Measurements from ENCODE around the gene RXRA. TPM values are rescaled to one million over a fixed set of nuclear protein-coding genes. Genes with fewer than 3 reads are reported as not detected.

The RXRA gene
- total and polyA plus RNA-seq, 2 of the 13 experiments (the other 11 are each of a cell fraction or from before 2014, with no cell fraction given), result 18.9 to 29.2 TPM

- TF ChIP-seq HNF1A (IDR thresholded peaks at IDR 0.05; ENCODE audit: low read depth) (peak; percentile 68), HNF1A (CRISPR knock-in tag; IDR thresholded peaks at IDR 0.05; ENCODE audit: borderline replicate concordance) (peak; percentile 80), ZNF263 (CRISPR knock-in tag; IDR thresholded peaks at IDR 0.05) (0 out of 2 replicates have a peak, but pooled peaks have one; percentile 14), ZNF235 (CRISPR knock-in tag; IDR thresholded peaks at IDR 0.05; ENCODE audit: borderline replicate concordance) (0 out of 2 replicates have a peak, but pooled peaks have one; percentile 39), SPEN (CRISPR knock-in tag; IDR thresholded peaks at IDR 0.05; ENCODE audit: low read depth) (peak; percentile 49; the same call in 1 of the 2 replicates), ZNF367 (CRISPR knock-in tag; IDR thresholded peaks at IDR 0.05; ENCODE audit: borderline replicate concordance) (no peak), PCBP1 (IDR thresholded peaks at IDR 0.05; ENCODE audit: borderline replicate concordance, low read depth, low read length) (peak; percentile 61; the same call in 1 of the 2 replicates), MTF2 (CRISPR knock-in tag; IDR thresholded peaks at IDR 0.05; ENCODE audit: borderline replicate concordance) (no peak), KDM6A (CRISPR knock-in tag; IDR thresholded peaks at IDR 0.05; ENCODE audit: low read depth) (peak; percentile 33; the same call in 1 of the 2 replicates), NR2C2 (CRISPR knock-in tag; IDR thresholded peaks at IDR 0.05; ENCODE audit: borderline replicate concordance) (peak; percentile 38; the same call in 1 of the 2 replicates), RFXAP (CRISPR knock-in tag; IDR thresholded peaks at IDR 0.05; ENCODE audit: borderline replicate concordance) (peak; percentile 74; the same call in 1 of the 2 replicates), ZFP90 (CRISPR knock-in tag; IDR thresholded peaks at IDR 0.05; ENCODE audit: borderline replicate concordance) (0 out of 2 replicates have a peak, but pooled peaks have one; percentile 24), PLRG1 (conservative IDR thresholded peaks at IDR 0.05) (no peak), NPAS2 (CRISPR knock-in tag; IDR thresholded peaks at IDR 0.05; ENCODE audit: borderline replicate concordance) (0 out of 2 replicates have a peak, but pooled peaks have one; percentile 41)
- TF ChIP-seq, protein P1, sequence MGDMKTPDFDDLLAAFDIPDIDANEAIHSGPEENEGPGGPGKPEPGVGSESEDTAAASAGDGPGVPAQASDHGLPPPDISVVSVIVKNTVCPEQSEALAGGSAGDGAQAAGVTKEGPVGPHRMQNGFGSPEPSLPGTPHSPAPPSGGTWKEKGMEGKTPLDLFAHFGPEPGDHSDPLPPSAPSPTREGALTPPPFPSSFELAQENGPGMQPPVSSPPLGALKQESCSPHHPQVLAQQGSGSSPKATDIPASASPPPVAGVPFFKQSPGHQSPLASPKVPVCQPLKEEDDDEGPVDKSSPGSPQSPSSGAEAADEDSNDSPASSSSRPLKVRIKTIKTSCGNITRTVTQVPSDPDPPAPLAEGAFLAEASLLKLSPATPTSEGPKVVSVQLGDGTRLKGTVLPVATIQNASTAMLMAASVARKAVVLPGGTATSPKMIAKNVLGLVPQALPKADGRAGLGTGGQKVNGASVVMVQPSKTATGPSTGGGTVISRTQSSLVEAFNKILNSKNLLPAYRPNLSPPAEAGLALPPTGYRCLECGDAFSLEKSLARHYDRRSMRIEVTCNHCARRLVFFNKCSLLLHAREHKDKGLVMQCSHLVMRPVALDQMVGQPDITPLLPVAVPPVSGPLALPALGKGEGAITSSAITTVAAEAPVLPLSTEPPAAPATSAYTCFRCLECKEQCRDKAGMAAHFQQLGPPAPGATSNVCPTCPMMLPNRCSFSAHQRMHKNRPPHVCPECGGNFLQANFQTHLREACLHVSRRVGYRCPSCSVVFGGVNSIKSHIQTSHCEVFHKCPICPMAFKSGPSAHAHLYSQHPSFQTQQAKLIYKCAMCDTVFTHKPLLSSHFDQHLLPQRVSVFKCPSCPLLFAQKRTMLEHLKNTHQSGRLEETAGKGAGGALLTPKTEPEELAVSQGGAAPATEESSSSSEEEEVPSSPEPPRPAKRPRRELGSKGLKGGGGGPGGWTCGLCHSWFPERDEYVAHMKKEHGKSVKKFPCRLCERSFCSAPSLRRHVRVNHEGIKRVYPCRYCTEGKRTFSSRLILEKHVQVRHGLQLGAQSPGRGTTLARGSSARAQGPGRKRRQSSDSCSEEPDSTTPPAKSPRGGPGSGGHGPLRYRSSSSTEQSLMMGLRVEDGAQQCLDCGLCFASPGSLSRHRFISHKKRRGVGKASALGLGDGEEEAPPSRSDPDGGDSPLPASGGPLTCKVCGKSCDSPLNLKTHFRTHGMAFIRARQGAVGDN (CRISPR knock-in tag; IDR thresholded peaks at IDR 0.05), result peak; percentile 79
- TF ChIP-seq, protein P2, sequence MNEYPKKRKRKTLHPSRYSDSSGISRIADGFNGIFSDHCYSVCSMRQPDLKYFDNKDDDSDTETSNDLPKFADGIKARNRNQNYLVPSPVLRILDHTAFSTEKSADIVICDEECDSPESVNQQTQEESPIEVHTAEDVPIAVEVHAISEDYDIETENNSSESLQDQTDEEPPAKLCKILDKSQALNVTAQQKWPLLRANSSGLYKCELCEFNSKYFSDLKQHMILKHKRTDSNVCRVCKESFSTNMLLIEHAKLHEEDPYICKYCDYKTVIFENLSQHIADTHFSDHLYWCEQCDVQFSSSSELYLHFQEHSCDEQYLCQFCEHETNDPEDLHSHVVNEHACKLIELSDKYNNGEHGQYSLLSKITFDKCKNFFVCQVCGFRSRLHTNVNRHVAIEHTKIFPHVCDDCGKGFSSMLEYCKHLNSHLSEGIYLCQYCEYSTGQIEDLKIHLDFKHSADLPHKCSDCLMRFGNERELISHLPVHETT (CRISPR knock-in tag; conservative IDR thresholded peaks at IDR 0.05), result no peak
- TF ChIP-seq, protein P3, sequence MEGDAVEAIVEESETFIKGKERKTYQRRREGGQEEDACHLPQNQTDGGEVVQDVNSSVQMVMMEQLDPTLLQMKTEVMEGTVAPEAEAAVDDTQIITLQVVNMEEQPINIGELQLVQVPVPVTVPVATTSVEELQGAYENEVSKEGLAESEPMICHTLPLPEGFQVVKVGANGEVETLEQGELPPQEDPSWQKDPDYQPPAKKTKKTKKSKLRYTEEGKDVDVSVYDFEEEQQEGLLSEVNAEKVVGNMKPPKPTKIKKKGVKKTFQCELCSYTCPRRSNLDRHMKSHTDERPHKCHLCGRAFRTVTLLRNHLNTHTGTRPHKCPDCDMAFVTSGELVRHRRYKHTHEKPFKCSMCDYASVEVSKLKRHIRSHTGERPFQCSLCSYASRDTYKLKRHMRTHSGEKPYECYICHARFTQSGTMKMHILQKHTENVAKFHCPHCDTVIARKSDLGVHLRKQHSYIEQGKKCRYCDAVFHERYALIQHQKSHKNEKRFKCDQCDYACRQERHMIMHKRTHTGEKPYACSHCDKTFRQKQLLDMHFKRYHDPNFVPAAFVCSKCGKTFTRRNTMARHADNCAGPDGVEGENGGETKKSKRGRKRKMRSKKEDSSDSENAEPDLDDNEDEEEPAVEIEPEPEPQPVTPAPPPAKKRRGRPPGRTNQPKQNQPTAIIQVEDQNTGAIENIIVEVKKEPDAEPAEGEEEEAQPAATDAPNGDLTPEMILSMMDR (CRISPR knock-in tag; IDR thresholded peaks at IDR 0.05), result peak; percentile 47
Measured at GRCh38 chr9:134335486-134336220, 9.4 kb downstream of the RXRA start (continued).
